OCI-LY7 (cell line): ENCODE measurements around the gene FAM120C. TPM values are rescaled to one million over a fixed set of nuclear protein-coding genes. Genes with fewer than 3 reads are reported as not detected.

ENCODE experiments used
- BruUV-seq: library from RNA; stranded (reverse); fragments of 400-500 nt; replicated peaks from 2 replicates; lab custom pipeline; 2021; lab: Mats Ljungman, UMichigan
- CTCF ChIA-PET: fragments of 300-600 bp; sonication (Branson Sonifier 250); formaldehyde crosslinking; loops from one replicate; lab custom pipeline; 2022; ENCODE audit warnings: antibody characterized with exemption; ENCODE audit not compliant: unreplicated experiment; lab: Charles Lee
- POLR2A ChIA-PET: fragments of 300-600 bp; sonication (Branson Sonifier 250); formaldehyde crosslinking; loops from one replicate; lab custom pipeline; 2022; ENCODE audit warnings: antibody characterized with exemption; lab: Charles Lee
- DNase-seq: peaks from one replicate; pipeline ENCODE4 v3.0.0-alpha.2; 2015; ENCODE audit warnings: low spot score
- H2AFZ ChIP-seq: fragments of 200-600 bp; sonication (generic), shearing (Covaris generic); 2 replicates; pipeline ENCODE4 v1.6.1; 2014; ENCODE audit warnings: mild to moderate bottlenecking, antibody characterized with exemption, low read length, moderate library complexity
- H3K27ac ChIP-seq: fragments of 200-600 bp; sonication (generic); 2 replicates; pipeline ENCODE4 v1.5.1; 2014; ENCODE audit warnings: mixed run types, low read depth, mild to moderate bottlenecking, moderate library complexity, low read length, inconsistent platforms; ENCODE audit not compliant: poor library complexity, severe bottlenecking
- H3K36me3 ChIP-seq: fragments of 200-600 bp; sonication (generic); 2 replicates; pipeline ENCODE4 v1.6.1; 2014; ENCODE audit warnings: mild to moderate bottlenecking, antibody characterized with exemption, low read length, moderate library complexity, mixed read lengths; ENCODE audit not compliant: insufficient read depth
- H3K4me1 ChIP-seq: fragments of 200-600 bp; sonication (generic); 2 replicates; pipeline ENCODE4 v1.5.1; 2014; ENCODE audit warnings: mild to moderate bottlenecking, low read length; ENCODE audit not compliant: insufficient read depth, poor library complexity, severe bottlenecking
- H3K4me2 ChIP-seq: fragments of 200-600 bp; sonication (generic); 2 replicates; pipeline ENCODE4 v1.6.1; 2014; ENCODE audit warnings: mild to moderate bottlenecking, low read length
- H3K4me3 ChIP-seq: fragments of 200-600 bp; sonication (generic); 2 replicates; pipeline ENCODE4 v1.5.1; 2014; ENCODE audit warnings: mild to moderate bottlenecking, low read depth, low read length; ENCODE audit not compliant: poor library complexity, severe bottlenecking
- H3K79me2 ChIP-seq: fragments of 200-600 bp; sonication (generic); 2 replicates; pipeline ENCODE4 v1.6.1; 2016; ENCODE audit warnings: low read depth, mild to moderate bottlenecking, low read length, moderate library complexity, mixed read lengths; ENCODE audit not compliant: insufficient read depth
- H3K9me2 ChIP-seq: fragments of 200-600 bp; sonication (generic); 2 replicates; pipeline ENCODE4 v1.6.1; 2016; ENCODE audit warnings: mild to moderate bottlenecking, low read length, mixed read lengths; ENCODE audit not compliant: insufficient read depth
- H3K9me3 ChIP-seq: fragments of 200-600 bp; sonication (generic); 2 replicates; pipeline ENCODE4 v1.6.1; 2014; ENCODE audit warnings: mild to moderate bottlenecking, mixed run types, low read length, mixed read lengths
- H4K20me1 ChIP-seq: fragments of 200-600 bp; sonication (generic); 2 replicates; pipeline ENCODE4 v1.6.1; 2014; ENCODE audit warnings: mild to moderate bottlenecking, antibody characterized with exemption, low read length, moderate library complexity, mixed read lengths; ENCODE audit not compliant: insufficient read depth
- EZH2phosphoT487 ChIP-seq: fragments of 200-600 bp; sonication (generic); IDR thresholded peaks from 2 replicates; pipeline ENCODE4 v1.6.1; 2018; ENCODE audit warnings: low read depth, borderline replicate concordance, mild to moderate bottlenecking, mixed run types, antibody characterized with exemption, low read length, moderate library complexity, mixed read lengths
- intact Hi-C: fragments of 100-400 bp; cut with micrococcal nuclease; formaldehyde crosslinking; loops from one replicate; pipeline ENCODE4 v1.10.0; 2022; ENCODE audit not compliant: unreplicated experiment
- total RNA-seq, 2 experiments: library from RNA; depleted of rRNA in 1 of 2; stranded (reverse); fragments of >200 nt in 1 of 2; shearing (Covaris generic) in 1 of 2; gene quantifications; 2 replicates each; pipeline ENCODE4 v1.2.3, GENCODE V29; 2014 to 2022
- TF ChIP-seq, protein P1 (sequence below): fragments of 200-600 bp; sonication (generic); conservative IDR thresholded peaks from 2 replicates; pipeline ENCODE4 v1.5.1; 2014; ENCODE audit warnings: mild to moderate bottlenecking, antibody characterized with exemption, low read length, moderate library complexity, mixed read lengths

The FAM120C gene
- total RNA-seq, 2 experiments from 2014 or later, result 21.4 to 22.2 TPM

DNA sequence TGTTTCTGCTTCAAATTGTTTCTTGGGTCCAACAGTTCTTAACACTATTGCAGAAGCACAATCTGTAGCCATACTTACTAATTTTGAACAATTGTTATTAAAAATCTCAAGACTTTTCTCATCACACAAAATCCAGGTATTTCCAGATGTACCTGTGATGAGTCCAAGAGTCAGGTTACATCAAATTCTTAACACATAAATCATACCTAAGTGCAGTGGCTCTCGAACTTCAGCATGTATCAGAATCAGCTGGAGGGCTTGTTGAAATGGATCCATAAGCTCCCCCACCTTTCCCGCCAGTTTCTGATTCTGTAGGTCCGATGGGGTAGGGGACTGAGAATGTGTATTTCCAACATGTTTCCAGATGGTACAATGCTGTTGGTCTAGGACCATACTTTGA, 10.6 kb downstream of the FAM120C start:
- H3K9me2 ChIP-seq, result no peaks in the 10 kb centered on the region

DNA sequence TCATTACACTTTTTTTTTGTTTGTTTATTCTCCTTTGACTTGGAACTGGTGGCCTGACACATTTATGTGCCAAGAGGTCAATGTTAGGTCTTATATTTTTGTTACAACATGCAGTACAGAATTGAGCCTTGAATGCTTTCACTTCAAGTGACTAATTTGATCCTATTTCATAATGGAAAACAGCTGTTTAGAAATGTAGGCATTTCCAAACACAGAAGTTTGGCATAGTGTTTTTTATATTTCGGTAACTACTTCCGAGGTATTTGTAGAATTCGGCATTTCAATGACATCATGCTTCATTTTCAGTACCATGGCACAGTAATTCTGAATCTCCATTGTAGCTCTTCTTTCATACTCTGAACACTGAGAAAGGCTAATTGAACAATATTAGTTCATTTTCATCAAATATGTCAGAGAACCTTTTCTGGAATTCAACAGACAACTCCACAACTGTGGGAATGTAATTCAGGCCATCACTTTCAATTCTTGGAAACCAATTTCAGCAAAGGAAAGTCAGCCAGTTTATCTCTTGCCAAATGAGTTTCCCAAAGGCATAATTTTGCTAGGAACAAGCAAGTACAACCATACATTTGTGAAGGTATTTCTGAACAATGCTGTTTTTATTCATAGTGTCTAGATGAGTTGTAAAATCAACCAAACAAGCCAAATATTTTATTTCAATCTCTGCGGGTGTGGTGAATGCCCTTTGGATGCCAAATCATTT, 11.4 kb downstream of the FAM120C start:
- Histone ChIP-seq H2AFZ (no peak overlapping the region), H3K27ac (no peak overlapping the region), H3K36me3 (peaks cover 50% of the 10 kb centered on the region), H3K4me3 (no peak overlapping the region), H3K9me3 (no peaks in the 10 kb centered on the region), H3K4me2 (no peak overlapping the region), H4K20me1 (no peaks in the 10 kb centered on the region), H3K79me2 (peaks cover 29% of the 10 kb centered on the region), H3K4me1 (peaks cover 8% of the 10 kb centered on the region), H3K9me2 (no peaks in the 10 kb centered on the region)
- intact Hi-C loops, result no loop called here
- CTCF ChIA-PET, result no interaction called here
- no peak for DNase-seq
- no peak for TF ChIP-seq EZH2phosphoT487
- POLR2A ChIA-PET, result no interaction called here
- no TSS peak for BruUV-seq

More for the DNA sequence above, 10.6 kb downstream of the FAM120C start:
- Histone ChIP-seq H2AFZ (no peak overlapping the region), H3K4me1 (peaks cover 8% of the 10 kb centered on the region), H3K27ac (no peak overlapping the region), H3K4me2 (no peak overlapping the region), H3K36me3 (peaks cover 57% of the 10 kb centered on the region), H4K20me1 (no peaks in the 10 kb centered on the region), H3K79me2 (peaks cover 36% of the 10 kb centered on the region), H3K4me3 (no peak overlapping the region), H3K9me3 (no peaks in the 10 kb centered on the region)
- intact Hi-C loops, result no loop called here
- ChIA-PET CTCF (no interaction called here), POLR2A (interaction anchor here (0.6 kb wide), 1 partner anchor 927 kb away, joined by 3 read pairs; no protein-coding TSS in a partner anchor)
- DNase-seq, result no peak
- no peak for TF ChIP-seq EZH2phosphoT487
- TF ChIP-seq, protein P1, sequence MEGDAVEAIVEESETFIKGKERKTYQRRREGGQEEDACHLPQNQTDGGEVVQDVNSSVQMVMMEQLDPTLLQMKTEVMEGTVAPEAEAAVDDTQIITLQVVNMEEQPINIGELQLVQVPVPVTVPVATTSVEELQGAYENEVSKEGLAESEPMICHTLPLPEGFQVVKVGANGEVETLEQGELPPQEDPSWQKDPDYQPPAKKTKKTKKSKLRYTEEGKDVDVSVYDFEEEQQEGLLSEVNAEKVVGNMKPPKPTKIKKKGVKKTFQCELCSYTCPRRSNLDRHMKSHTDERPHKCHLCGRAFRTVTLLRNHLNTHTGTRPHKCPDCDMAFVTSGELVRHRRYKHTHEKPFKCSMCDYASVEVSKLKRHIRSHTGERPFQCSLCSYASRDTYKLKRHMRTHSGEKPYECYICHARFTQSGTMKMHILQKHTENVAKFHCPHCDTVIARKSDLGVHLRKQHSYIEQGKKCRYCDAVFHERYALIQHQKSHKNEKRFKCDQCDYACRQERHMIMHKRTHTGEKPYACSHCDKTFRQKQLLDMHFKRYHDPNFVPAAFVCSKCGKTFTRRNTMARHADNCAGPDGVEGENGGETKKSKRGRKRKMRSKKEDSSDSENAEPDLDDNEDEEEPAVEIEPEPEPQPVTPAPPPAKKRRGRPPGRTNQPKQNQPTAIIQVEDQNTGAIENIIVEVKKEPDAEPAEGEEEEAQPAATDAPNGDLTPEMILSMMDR, result no peak
- no TSS peak for BruUV-seq

- Histone ChIP-seq H4K20me1 (no peaks in the 10 kb centered on the region), H3K79me2 (peaks cover 23% of the 10 kb centered on the region; the same call in 1 of the 2 replicates), H3K27ac (no peak overlapping the region), H3K4me2 (no peak overlapping the region), H3K4me1 (peaks cover 8% of the 10 kb centered on the region), H2AFZ (no peak overlapping the region), H3K4me3 (no peak overlapping the region), H3K9me2 (no peaks in the 10 kb centered on the region), H3K36me3 (peaks cover 44% of the 10 kb centered on the region), H3K9me3 (no peaks in the 10 kb centered on the region)
- intact Hi-C loops, result no loop called here
- no TSS peak for BruUV-seq
- POLR2A ChIA-PET, result no interaction called here
- no peak for TF ChIP-seq EZH2phosphoT487
- TF ChIP-seq, protein P1, result no peak
- DNase-seq, result no peak
- CTCF ChIA-PET, result no interaction called here
Measured at GRCh38 chrX:54171091-54171490, 12.0 kb downstream of the FAM120C start.
